ENCODE data around the gene TRAPPC13.

The TRAPPC13 gene

GRCh38 chr5:65693121-65693520, 68.3 kb downstream of the TRAPPC13 start:
- no peak for DNase-seq

GRCh38 chr5:65695162-65695755, 70.4 kb downstream of the TRAPPC13 start:
- DNase-seq = no peak

- no peak for DNase-seq
Measured at GRCh38 chr5:65695896-65696295, 71.1 kb downstream of the TRAPPC13 start.

- no peak for DNase-seq
Measured at GRCh38 chr5:65696892-65697291, 72.1 kb downstream of the TRAPPC13 start.

- DNase-seq = no peak
Measured at GRCh38 chr5:65699338-65699737, 74.5 kb downstream of the TRAPPC13 start.

GRCh38 chr5:65702036-65702435, 77.2 kb downstream of the TRAPPC13 start:
- no peak for DNase-seq

- DNase-seq = no peak
Measured at GRCh38 chr5:65704621-65705239, 79.9 kb downstream of the TRAPPC13 start.

GRCh38 chr5:65707663-65708062, 82.8 kb downstream of the TRAPPC13 start:
- no peak for DNase-seq

GRCh38 chr5:65708145-65708544, 83.3 kb downstream of the TRAPPC13 start:
- no peak for DNase-seq
